SU-DHL-6 (cell line): ENCODE measurements around the gene PDIA2.

Experiments
- EZH2phosphoT487 ChIP-seq: fragments of 200-600 bp; sonication (generic), shearing (Covaris generic); conservative IDR thresholded peaks from 2 replicates; pipeline ENCODE4 v1.6.1; 2018; ENCODE audit warnings: mild to moderate bottlenecking, antibody characterized with exemption, low read length, moderate library complexity, mixed read lengths
- TF ChIP-seq, protein P1 (sequence below): fragments of 200-600 bp; sonication (generic); IDR thresholded peaks from one replicate; pipeline ENCODE4 v1.5.1; 2017; ENCODE audit warnings: antibody characterized with exemption, mild to moderate bottlenecking, low read length, moderate library complexity; ENCODE audit not compliant: insufficient read depth, poor library complexity, severe bottlenecking

DNA sequence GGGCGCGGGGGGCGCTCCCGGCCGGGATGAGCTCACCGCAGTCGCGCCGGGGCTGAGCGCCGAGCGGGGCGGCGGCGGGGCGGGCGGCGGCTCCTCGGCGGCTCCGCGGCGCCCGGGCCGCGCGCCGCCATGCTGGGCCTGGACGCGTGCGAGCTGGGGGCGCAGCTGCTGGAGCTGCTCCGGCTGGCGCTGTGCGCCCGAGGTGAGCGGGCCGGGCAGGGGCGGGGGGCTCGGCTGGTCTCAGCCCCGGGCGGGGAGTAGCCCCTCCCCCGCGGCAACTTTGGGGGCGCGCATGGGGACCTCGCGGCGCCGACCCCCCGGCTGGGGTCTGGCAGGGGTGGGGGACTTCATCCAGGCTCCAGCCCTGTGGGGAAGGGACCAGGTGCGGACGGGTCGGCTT, 2.4 kb upstream of the PDIA2 start, which contains the start of gene ARHGDIG:
- TF ChIP-seq, protein P1, sequence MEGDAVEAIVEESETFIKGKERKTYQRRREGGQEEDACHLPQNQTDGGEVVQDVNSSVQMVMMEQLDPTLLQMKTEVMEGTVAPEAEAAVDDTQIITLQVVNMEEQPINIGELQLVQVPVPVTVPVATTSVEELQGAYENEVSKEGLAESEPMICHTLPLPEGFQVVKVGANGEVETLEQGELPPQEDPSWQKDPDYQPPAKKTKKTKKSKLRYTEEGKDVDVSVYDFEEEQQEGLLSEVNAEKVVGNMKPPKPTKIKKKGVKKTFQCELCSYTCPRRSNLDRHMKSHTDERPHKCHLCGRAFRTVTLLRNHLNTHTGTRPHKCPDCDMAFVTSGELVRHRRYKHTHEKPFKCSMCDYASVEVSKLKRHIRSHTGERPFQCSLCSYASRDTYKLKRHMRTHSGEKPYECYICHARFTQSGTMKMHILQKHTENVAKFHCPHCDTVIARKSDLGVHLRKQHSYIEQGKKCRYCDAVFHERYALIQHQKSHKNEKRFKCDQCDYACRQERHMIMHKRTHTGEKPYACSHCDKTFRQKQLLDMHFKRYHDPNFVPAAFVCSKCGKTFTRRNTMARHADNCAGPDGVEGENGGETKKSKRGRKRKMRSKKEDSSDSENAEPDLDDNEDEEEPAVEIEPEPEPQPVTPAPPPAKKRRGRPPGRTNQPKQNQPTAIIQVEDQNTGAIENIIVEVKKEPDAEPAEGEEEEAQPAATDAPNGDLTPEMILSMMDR = no peak
- no peak for TF ChIP-seq EZH2phosphoT487
